PC-3 (cell line): Measurements from ENCODE around the gene PLXNC1.

Source experiments
- CTCF ChIP-seq: fragments of 300-600 bp; sonication (generic); conservative IDR thresholded peaks from 2 replicates; pipeline ENCODE4 v1.5.1; 2017; ENCODE audit warnings: antibody characterized with exemption, low read depth, mild to moderate bottlenecking, low read length
- EZH2 ChIP-seq: fragments of 300-600 bp; sonication (generic); IDR thresholded peaks from one replicate; pipeline ENCODE4 v1.6.1; 2017; ENCODE audit warnings: antibody characterized with exemption, mild to moderate bottlenecking, low read length; ENCODE audit not compliant: unreplicated experiment

GRCh38 chr12:94247246-94247645 lies 98.9 kb downstream of the PLXNC1 start:
- no peak for TF ChIP-seq CTCF
- TF ChIP-seq EZH2 = no peak
